ENCODE measurements around the gene MT3.

GRCh38 chr16:56606476-56607108, 17.3 kb downstream of the MT3 start:
- TF ChIP-seq CTCF (IDR thresholded peaks at IDR 0.05) (no peak), MAX (IDR thresholded peaks at IDR 0.05; ENCODE audit: low read depth) (no peak), SIN3A (IDR thresholded peaks at IDR 0.05; ENCODE audit: borderline replicate concordance, low read depth, low read length) (no peak), MXI1 (IDR thresholded peaks at IDR 0.05; ENCODE audit: low read depth, low read length) (no peak), SMC3 (IDR thresholded peaks at IDR 0.05; ENCODE audit: low read depth, low read length) (no peak), REST (IDR thresholded peaks at IDR 0.05; ENCODE audit: low read depth, low read length) (no peak), TAF1 (IDR thresholded peaks at IDR 0.05; ENCODE audit: borderline replicate concordance, low read depth, low read length) (no peak), CHD2 (IDR thresholded peaks at IDR 0.05; ENCODE audit: low read length, partially characterized antibody) (no peak), EZH2phosphoT487 (IDR thresholded peaks at IDR 0.05; ENCODE audit: borderline replicate concordance, low read depth) (no peak), POLR2AphosphoS5 (IDR thresholded peaks at IDR 0.05; ENCODE audit: low read depth, low read length) (no peak), NRF1 (IDR thresholded peaks at IDR 0.05; ENCODE audit: low read depth, low read length) (no peak), FOSL2 (IDR thresholded peaks at IDR 0.05; ENCODE audit: borderline replicate concordance, low read depth) (peak; percentile 24; the same call in 1 of the 2 replicates), ELF1 (IDR thresholded peaks at IDR 0.05) (no peak)

Measured in SK-N-SH (cell line).